Endothelial cell of umbilical vein (primary cell): ENCODE measurements around the gene GCAT.

Source experiments
- CTCF ChIP-seq, 2 donors: IDR thresholded peaks; 1 replicate in 1 of 2; 2 replicates in 1 of 2; pipeline ENCODE4 v1.5.1; 2011; ENCODE audit warnings: low read length in 2 of 2, mild to moderate bottlenecking in 2 of 2, moderate library complexity in 2 of 2, control low read depth in 1 of 2, inconsistent platforms in 1 of 2, low read depth in 1 of 2; ENCODE audit not compliant: insufficient read depth in 1 of 2; ENCODE audit errors: extremely low read depth in 1 of 2
- POLR2AphosphoS5 ChIP-seq: IDR thresholded peaks from 2 replicates; pipeline ENCODE4 v1.6.1; 2012; ENCODE audit warnings: low read depth, mild to moderate bottlenecking, control low read depth, low read length, moderate library complexity; ENCODE audit not compliant: insufficient read depth

GRCh38 chr22:37804352-37804880, 3.3 kb upstream of the GCAT start:
- TF ChIP-seq POLR2AphosphoS5 (no peak), CTCF (IDR thresholded peaks at IDR 0.05; ENCODE audit: extremely low read depth in 1 of 2, insufficient read depth in 1 of 2, low read depth in 1 of 2, low read length in 2 of 2) (no peak)
